Activated CD4-positive, alpha-beta T cell treated with anti-CD3 and anti-CD28 coated beads, Interleukin-2, amount 50 U/mL, for 4 hours (primary cell): ENCODE results near the gene SHOC2.
A peak's percentile ranks its signal among the peaks of the same experiment; 100 is the strongest.

Experiments
- DNase-seq, 2 experiments: peaks; one replicate each; pipeline ENCODE4 v3.0.0-alpha.2; 2020

SHOC2 gene

DNA sequence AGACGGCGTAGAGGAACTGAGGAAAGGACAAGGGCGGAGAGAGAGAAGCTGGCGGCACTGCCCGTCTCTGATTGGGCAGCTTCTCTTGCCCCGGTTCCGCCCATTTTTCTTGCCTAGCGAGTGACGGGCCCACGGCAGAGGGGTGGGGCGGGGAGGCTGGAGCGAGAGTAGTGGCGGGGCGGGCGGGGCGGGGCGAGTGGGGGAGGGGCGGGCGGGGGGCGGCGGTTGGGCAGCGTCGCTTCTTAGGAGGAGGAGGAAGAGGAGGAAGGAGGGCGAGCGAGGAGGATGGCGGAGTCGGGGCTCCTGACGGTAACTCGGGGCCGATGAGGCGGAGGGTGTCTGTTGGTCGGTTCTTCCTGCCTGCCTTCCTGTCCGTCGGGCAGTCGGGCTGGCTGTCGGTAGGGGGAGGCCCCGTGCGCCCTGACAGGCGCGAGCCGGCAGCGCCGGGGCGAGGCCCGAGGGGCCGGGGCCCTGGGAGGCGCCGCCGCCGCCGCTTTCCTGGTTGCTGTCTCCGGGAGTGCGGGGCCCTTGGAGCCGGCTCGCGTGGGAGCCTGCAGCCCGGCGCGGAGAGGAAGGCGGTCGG is at the start of gene SHOC2:
SHOC2 (plus strand) TSS at position 256 of the 583 bp plus-strand sequence. CDS start 44,755 bp downstream, outside the sequence.
- peak; percentile 97 to 99 for DNase-seq

- no peak for DNase-seq
Observed at GRCh38 chr10:110870823-110871297, 48.5 kb upstream of the SHOC2 start.

DNA sequence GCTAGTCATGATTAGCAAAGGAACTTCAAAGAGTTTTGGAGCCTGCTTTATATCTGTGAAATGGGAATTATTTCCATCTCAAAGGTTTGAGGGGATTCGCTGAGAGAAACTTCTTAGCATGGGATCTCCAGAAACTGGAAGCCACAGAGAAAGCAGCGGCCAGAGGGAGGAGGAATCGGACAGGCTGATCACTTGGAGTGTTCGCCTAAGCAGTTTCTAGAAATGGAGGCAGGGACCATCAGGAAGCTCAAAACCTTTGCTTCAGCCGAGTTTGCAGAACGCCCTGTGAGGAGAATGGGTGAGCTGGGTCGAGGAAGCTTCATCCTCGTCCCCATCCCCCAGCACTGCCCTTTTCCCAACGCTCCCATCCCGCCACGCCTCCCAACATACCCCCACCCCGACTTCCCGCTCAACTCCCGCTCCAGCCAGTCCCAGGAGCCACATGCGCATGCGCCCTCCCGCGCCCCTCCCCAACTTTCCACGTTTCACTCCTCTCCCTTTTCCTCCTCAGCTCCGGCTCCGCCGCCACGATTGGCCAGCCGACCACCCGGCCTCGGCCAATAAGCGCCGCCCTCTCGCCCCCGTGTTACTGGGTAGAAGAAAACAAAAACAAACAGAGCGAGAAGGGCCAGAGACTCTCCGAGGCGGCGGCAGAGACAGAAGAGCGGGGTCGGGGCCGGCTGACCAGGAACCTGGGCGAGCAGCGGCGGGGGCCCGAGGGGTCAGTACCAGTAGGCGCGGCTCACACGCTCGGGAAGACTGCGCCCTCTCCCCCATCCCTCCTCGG is 47.9 kb upstream of the SHOC2 start, which contains the start of gene PDCD4:
PDCD4 (plus strand) TSS at position 631 of the 787 bp plus-strand sequence. CDS start 4,100 bp downstream, outside the sequence.
- peak; percentile 93 to 94 for DNase-seq

GRCh38 chr10:110872145-110872983 is 47.0 kb upstream of the SHOC2 start:
- peak; percentile 78 for DNase-seq

DNA sequence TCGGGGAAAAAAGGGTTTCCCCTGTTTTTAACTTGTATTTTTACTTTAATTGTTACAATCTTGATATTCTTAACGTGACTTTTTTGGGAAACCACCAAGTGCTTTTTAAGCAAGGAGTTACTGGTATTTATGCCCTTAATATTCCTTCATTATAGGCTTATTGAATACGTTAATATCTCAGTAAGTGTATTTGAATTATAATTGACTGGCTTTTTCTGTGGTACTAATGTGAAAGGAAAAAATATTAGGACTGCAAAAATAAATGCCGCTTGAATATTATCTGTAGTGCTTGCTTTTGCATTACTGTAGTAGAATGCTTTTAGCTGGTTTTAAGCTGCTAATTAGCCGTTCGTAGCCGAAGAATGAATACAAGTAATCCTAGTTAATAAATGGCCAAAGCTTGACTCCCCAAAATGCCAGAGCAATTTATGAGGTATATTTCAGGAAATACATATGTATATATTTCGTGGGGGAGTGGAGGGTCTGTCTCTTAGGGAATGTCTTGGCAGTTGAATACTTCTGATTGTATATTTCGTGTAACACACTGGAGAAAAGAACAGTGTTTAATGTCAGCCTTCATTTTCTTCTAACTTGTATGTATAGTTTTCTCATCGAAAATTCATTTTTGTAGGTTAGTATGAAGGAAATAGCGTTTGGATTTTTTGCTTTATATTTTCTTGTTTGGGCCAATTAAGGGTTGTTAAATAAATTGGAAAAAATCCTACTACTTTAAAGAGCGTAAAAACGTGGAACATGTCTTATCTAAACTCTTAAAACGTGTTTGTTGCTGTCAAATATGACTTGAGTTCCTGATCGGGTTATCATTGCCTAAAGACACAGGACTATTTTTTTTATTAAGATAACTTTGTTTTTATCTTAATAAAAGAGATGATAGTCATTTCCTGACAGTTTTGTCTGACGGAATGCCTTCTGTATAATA is 46.1 kb upstream of the SHOC2 start:
- no peak for DNase-seq

- DNase-seq: no peak
Observed at GRCh38 chr10:110873951-110874350, 45.5 kb upstream of the SHOC2 start.

DNA sequence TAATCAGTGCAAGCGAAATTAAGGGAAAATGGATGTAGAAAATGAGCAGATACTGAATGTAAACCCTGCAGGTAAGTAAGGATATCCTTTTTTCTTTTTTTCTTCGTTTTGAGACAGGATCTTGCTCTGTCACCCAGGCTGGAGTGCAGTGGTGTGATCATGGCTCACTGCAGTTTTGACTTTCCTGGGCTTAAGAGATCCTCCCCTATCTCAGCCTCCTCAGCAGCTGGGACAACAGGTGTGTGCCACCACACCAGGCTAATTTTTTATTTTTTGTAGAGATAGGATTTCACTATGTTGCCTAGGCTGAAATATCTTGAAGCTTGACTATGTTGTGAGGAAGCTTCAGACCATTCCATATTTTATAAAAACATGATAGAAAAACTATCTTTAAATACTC is 43.4 kb upstream of the SHOC2 start:
- DNase-seq: no peak

GRCh38 chr10:110876788-110877187 is 42.6 kb upstream of the SHOC2 start:
- no peak for DNase-seq

GRCh38 chr10:110880012-110880411 is 39.4 kb upstream of the SHOC2 start:
- no peak for DNase-seq

DNA sequence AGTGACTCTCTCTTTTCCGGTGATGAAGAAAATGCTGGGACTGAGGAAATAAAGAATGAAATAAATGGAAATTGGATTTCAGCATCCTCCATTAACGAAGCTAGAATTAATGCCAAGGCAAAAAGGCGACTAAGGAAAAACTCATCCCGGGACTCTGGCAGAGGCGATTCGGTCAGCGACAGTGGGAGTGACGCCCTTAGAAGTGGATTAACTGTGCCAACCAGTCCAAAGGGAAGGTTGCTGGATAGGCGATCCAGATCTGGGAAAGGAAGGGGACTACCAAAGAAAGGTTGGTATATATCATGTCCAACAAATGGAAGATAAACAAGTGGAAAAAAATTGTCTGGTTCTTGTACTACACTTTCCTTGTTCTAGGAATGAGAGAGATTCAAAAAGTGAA is 38.2 kb upstream of the SHOC2 start:
- DNase-seq: no peak

DNA sequence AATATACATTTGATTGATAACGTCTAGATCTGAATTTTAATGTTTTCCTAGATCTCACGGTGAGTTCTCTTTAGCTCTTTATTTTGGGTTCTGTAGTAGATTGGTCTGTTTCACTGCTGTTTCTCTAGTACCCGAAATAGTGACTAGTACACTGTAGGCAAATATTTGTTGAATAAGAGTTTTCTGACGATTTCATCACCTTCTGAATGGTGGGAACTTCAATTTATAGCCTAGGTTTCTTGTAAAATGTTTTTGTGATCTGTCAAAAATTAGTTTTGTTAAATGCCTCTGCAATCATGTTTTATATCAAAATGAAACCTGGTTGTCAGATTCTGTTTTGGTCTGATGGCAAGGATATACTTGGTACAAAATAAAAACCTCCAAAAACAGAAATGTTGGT is 37.5 kb upstream of the SHOC2 start:
- DNase-seq: no peak

DNA sequence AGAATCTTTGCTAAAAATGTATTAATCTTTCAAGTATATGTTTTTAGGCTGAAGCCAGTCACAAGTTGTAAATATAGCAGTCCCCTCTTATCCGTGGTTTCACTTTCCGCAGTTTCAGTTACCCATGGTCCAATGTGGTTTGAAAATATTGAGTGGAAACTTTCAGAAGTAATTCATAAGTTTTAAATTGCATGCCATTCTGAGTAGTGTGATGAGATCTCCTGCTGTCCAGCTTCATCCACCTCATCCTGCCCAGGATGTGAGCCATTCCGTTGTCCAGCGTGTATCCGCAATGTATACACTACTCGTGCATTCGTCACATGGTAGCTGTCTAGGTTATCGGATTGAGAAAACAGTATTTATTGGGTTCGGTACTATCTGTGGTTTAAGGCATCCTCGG is 35.5 kb upstream of the SHOC2 start:
- DNase-seq: no peak

DNA sequence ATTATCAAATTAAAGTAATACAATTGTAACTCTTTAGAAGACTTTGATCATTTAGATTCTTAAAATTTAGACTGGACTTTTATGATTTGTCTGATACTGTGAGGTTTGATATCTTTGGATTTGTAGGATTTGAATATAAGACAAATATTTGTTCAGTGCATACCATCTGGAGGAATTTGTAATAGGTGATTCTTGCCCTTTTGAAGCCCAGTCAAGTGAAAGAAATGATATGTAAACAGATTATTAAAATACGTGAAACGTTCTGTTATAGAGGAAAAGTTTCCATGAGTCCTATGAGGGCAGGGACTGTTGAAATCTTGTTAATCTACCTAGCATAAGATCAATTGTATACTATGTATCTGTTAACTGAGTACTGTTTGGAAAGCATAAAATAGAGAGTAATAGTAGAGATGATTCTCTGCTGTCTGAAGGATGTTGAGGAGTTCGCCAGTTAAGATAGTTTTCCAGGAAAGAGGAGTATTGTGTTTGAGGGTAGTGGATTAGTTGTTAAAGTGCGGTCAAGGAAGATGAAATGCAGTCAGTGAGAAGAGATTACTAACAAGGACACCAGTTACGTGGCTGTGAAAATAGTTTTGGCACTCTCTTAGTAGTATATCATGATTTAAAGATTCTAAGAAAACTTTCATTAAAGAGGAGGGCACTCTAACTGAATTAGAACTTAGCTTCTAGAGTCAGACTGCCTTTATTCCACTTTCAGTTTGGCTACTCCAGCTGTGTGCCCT is 33.3 kb upstream of the SHOC2 start:
- no peak for DNase-seq

DNA sequence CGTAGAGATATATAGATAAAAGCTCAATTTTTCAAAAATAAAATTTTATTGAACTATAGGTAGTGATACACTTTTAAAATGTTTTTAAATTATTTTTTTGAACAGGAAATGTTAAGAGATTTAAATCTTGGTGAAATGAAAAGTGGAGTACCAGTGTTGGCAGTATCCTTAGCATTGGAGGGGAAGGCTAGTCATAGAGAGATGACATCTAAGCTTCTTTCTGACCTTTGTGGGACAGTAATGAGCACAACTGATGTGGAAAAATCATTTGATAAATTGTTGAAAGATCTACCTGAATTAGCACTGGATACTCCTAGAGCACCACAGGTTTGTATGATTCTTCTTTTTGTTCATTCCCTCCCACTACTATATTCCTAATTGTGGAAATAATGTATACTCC is 31.8 kb upstream of the SHOC2 start:
- DNase-seq: no peak

GRCh38 chr10:110892602-110893288 is 26.7 kb upstream of the SHOC2 start:
- no peak for DNase-seq

DNA sequence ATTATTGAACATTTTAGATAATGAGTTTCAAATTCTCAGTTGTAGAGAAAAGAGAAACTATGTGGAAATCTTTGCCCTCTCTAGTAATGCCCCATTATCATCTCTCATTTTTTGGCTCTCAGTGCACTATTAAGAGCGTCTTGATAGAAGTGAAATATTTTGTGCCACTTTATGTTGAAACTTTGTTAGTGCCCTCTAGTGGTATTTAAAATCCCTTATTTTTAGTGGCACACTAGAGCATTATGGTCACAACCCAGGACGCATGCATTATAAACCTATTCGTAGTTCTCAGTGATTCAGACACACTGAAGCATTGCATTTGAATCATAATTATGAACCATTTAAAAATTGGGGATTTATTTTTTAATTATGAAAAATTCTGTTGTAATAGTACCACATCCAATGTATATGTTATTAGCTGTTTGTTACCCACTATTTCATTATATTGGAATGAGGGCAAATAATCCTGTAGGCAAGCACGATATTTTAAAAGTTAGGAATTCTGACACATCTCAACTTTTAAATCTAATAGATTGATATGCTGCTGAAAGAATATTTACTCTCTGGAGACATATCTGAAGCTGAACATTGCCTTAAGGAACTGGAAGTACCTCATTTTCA is 25.7 kb upstream of the SHOC2 start:
- DNase-seq: no peak

GRCh38 chr10:110897184-110897583 is 22.2 kb upstream of the SHOC2 start:
- DNase-seq: no peak

DNA sequence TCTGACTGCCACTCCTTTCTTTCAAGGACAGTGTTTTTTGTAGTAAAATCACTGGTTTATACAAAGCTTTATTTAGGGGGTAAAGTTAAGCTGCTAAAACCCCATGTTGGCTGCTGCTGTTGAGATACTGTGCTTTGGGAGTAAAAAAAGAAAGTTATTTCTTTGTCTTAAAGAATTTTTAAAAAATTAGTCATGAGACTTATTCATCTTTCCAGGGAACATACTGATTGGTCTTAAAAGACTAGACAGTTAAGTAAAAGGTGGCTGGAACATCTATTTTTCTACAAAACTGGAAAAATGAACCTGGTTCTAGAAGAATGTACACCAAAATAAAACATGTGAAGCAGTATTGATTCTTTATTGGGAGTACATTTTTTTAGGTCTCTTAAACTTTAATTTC is 21.0 kb upstream of the SHOC2 start:
- DNase-seq: no peak

GRCh38 chr10:110900983-110901382 is 18.4 kb upstream of the SHOC2 start:
- DNase-seq: no peak
